ENCODE data around the gene SYNE1. TPM values are rescaled to one million over a fixed set of nuclear protein-coding genes. Genes with fewer than 3 reads are reported as not detected.
"Not testable (repeated sequence)": the region's sequence is repeated elsewhere in the genome, so short reads cannot be mapped to it uniquely, and the experiment has no call there.

SYNE1 gene
- total and polyA plus RNA-seq, 10 donors: 27.8 to 336 (median 247) TPM

- H3K27ac ChIP-seq: no peak overlapping the region
- no peaks in the 10 kb centered on the region for H3K27me3 ChIP-seq (replicated peaks in 1 of 7)
- TF ChIP-seq POLR2AphosphoS5 (IDR thresholded peaks at IDR 0.05): no peak
- DNase-seq: no peak
- intact Hi-C loops (cut with DNase I; ENCODE audit: low total_unique reads): no loop called here
- no peak overlapping the region for H3K4me3 ChIP-seq
- WGBS, 5 donors: 78 to 89% (median 83%) methylated on average over 3 of the region's 3 CpGs
- no peaks in the 10 kb centered on the region for H3K4me1 ChIP-seq
- H3K36me3 ChIP-seq: peaks cover 0 to 82% (median 0%) of the 10 kb centered on the region in 6 donors
- peaks cover 0 to 17% (median 13%) of the 10 kb centered on the region in 8 donors for H3K9me3 ChIP-seq
Observed at GRCh38 chr6:152423216-152424103, 213.7 kb downstream of the SYNE1 start.

GRCh38 chr6:152421496-152421895 lies 215.7 kb downstream of the SYNE1 start:
- intact Hi-C loops (cut with DNase I; ENCODE audit: low total_unique reads); DNase-seq; H3K4me1 ChIP-seq; H3K27me3 ChIP-seq (replicated peaks in 1 of 7); H3K27ac ChIP-seq; H3K4me3 ChIP-seq: not testable (repeated sequence)
- 89 to 98% (median 96%) methylated on average over 2 of the region's 2 CpGs for WGBS, 5 donors
- peaks cover 0 to 17% (median 13%) of the 10 kb centered on the region in 8 donors for H3K9me3 ChIP-seq
- peaks cover 0 to 79% (median 2%) of the 10 kb centered on the region in 6 donors for H3K36me3 ChIP-seq

GRCh38 chr6:152420696-152421095 lies 216.5 kb downstream of the SYNE1 start:
- H3K9me3 ChIP-seq: peaks cover 0 to 17% (median 13%) of the 10 kb centered on the region in 8 donors
- no peaks in the 10 kb centered on the region for H3K4me1 ChIP-seq
- peaks cover 0 to 79% (median 4%) of the 10 kb centered on the region in 6 donors for H3K36me3 ChIP-seq
- H3K27me3 ChIP-seq (replicated peaks in 1 of 7): no peaks in the 10 kb centered on the region
- intact Hi-C loops (cut with DNase I; ENCODE audit: low total_unique reads): no loop called here
- no peak overlapping the region for H3K4me3 ChIP-seq
- TF ChIP-seq POLR2AphosphoS5 (IDR thresholded peaks at IDR 0.05): no peak
- TF ChIP-seq CTCF (IDR thresholded peaks at IDR 0.05 in 8 of 11, conservative IDR thresholded peaks at IDR 0.05 in 3 of 11): no peak
- no peak for TF ChIP-seq POLR2A (IDR thresholded peaks at IDR 0.05)
- no peak for DNase-seq
- H3K27ac ChIP-seq: no peak overlapping the region

- Histone ChIP-seq H3K4me1 (no peaks in the 10 kb centered on the region), H3K9me3 (peaks cover 0 to 17% (median 13%) of the 10 kb centered on the region in 8 donors), H3K27ac (no peak overlapping the region), H3K4me3 (no peak overlapping the region), H3K36me3 (peaks cover 0 to 79% (median 4%) of the 10 kb centered on the region in 6 donors), H3K27me3 (replicated peaks in 1 of 7) (no peaks in the 10 kb centered on the region)
- intact Hi-C loops (cut with DNase I; ENCODE audit: low total_unique reads): no loop called here
- TF ChIP-seq POLR2AphosphoS5 (IDR thresholded peaks at IDR 0.05) (no peak), CTCF (IDR thresholded peaks at IDR 0.05 in 8 of 11, conservative IDR thresholded peaks at IDR 0.05 in 3 of 11) (no peak), POLR2A (IDR thresholded peaks at IDR 0.05) (no peak)
- no peak for DNase-seq
Observed at GRCh38 chr6:152418551-152418950, 218.6 kb downstream of the SYNE1 start.

- Histone ChIP-seq H3K4me3 (no peak overlapping the region), H3K27me3 (replicated peaks in 1 of 7) (no peaks in the 10 kb centered on the region), H3K9me3 (peaks cover 0 to 16% (median 13%) of the 10 kb centered on the region in 8 donors), H3K27ac (no peak overlapping the region), H3K4me1 (no peaks in the 10 kb centered on the region), H3K36me3 (peaks cover 0 to 87% (median 4%) of the 10 kb centered on the region in 6 donors)
- TF ChIP-seq CTCF (IDR thresholded peaks at IDR 0.05 in 8 of 11, conservative IDR thresholded peaks at IDR 0.05 in 3 of 11): no peak
- TF ChIP-seq POLR2A (IDR thresholded peaks at IDR 0.05): no peak
- no peak for TF ChIP-seq POLR2AphosphoS5 (IDR thresholded peaks at IDR 0.05)
- DNase-seq: no peak
- 82 to 94% (median 90%) methylated on average over 6 to 8 of the region's 8 CpGs for WGBS, 5 donors
- intact Hi-C loops (cut with DNase I; ENCODE audit: low total_unique reads): no loop called here
Observed at GRCh38 chr6:152416652-152417051, 220.5 kb downstream of the SYNE1 start.
